IMR-90 (cell line): ENCODE data around the gene SEPTIN8. TPM values are rescaled to one million over a fixed set of nuclear protein-coding genes. Genes with fewer than 3 reads are reported as not detected.

ENCODE experiments used
- ATAC-seq: fragments of 200-7000 bp; cut with Tn5 transposase; 2 replicates; pipeline ENCODE4 v1.9.1; 2020; ENCODE audit warnings: low read depth, mild to moderate bottlenecking, moderate library complexity
- BruUV-seq: library from RNA; stranded (reverse); fragments of 400-500 nt; replicated peaks from 2 replicates; lab custom pipeline; 2021; lab: Mats Ljungman, UMichigan
- CTCF ChIA-PET: fragments of 300-600 bp; formaldehyde crosslinking; extraction: SDS; loops from one replicate; lab custom pipeline; 2021; ENCODE audit warnings: antibody characterized with exemption; lab: Yijun Ruan, JAX
- POLR2A ChIA-PET: fragments of 300-600 bp; sonication (Branson Sonifier 250); formaldehyde crosslinking; loops from one replicate; lab custom pipeline; 2022; ENCODE audit warnings: antibody characterized with exemption; ENCODE audit not compliant: unreplicated experiment; lab: Charles Lee
- DNase-seq: peaks from one replicate; pipeline ENCODE4 v3.0.0; 2013
- H2AFZ ChIP-seq: replicated peaks from 2 replicates; pipeline ENCODE3; 2013; ENCODE audit warnings: low read length, mild to moderate bottlenecking; ENCODE audit not compliant: poor library complexity
- H2AK5ac ChIP-seq: 2 replicates; pipeline ENCODE4 v1.6.1; 2013; ENCODE audit warnings: low read depth, low read length, inconsistent platforms
- H2AK9ac ChIP-seq: replicated peaks from 2 replicates; pipeline ENCODE3; 2013; ENCODE audit warnings: mild to moderate bottlenecking, low read depth, low read length, moderate library complexity; ENCODE audit not compliant: poor library complexity
- H2BK120ac ChIP-seq: 2 replicates; pipeline ENCODE4 v1.6.1; 2013; ENCODE audit warnings: low read depth, low read length, inconsistent platforms
- H2BK15ac ChIP-seq: 3 replicates; pipeline ENCODE4 v1.6.1; 2013; ENCODE audit warnings: low read depth, low read length, inconsistent platforms
- H2BK20ac ChIP-seq: 2 replicates; pipeline ENCODE4 v1.6.1; 2013; ENCODE audit warnings: low read depth, mild to moderate bottlenecking, inconsistent platforms, low read length, moderate library complexity
- H2BK5ac ChIP-seq: 2 replicates; pipeline ENCODE4 v1.6.1; 2013; ENCODE audit warnings: mild to moderate bottlenecking, low read depth, low read length, inconsistent platforms; ENCODE audit not compliant: poor library complexity, severe bottlenecking
- H3K14ac ChIP-seq: replicated peaks from 2 replicates; pipeline ENCODE4 v1.6.1; 2013; ENCODE audit warnings: low read depth, low read length, inconsistent platforms
- H3K18ac ChIP-seq: 2 replicates; pipeline ENCODE4 v1.6.1; 2013; ENCODE audit warnings: low read depth, low read length, control low read depth
- H3K23ac ChIP-seq: 2 replicates; pipeline ENCODE4 v1.6.1; 2013; ENCODE audit warnings: low read depth, low read length, inconsistent platforms
- H3K27ac ChIP-seq: 2 replicates; pipeline ENCODE4 v1.5.1; 2013; ENCODE audit warnings: mild to moderate bottlenecking, control low read depth, low read length; ENCODE audit not compliant: insufficient read depth
- H3K27me3 ChIP-seq: 2 replicates; pipeline ENCODE4 v1.6.1; 2013; ENCODE audit warnings: low read length; ENCODE audit not compliant: control insufficient read depth, insufficient read depth
- H3K36me3 ChIP-seq: 2 replicates; pipeline ENCODE4 v1.6.1; 2013; ENCODE audit warnings: low read length, mixed read lengths; ENCODE audit not compliant: control insufficient read depth, insufficient read depth
- H3K4ac ChIP-seq: 2 replicates; pipeline ENCODE4 v1.6.1; 2013; ENCODE audit warnings: low read depth, low read length, inconsistent platforms
- H3K4me1 ChIP-seq: 2 replicates; pipeline ENCODE4 v1.6.1; 2013; ENCODE audit warnings: low read length, mixed read lengths; ENCODE audit not compliant: control insufficient read depth, insufficient read depth
- H3K4me2 ChIP-seq: 2 replicates; pipeline ENCODE4 v1.6.1; 2013; ENCODE audit warnings: low read depth, mild to moderate bottlenecking, control low read depth, low read length, moderate library complexity
- H3K4me3 ChIP-seq: 2 replicates; pipeline ENCODE4 v1.5.1; 2013; ENCODE audit warnings: low read depth, mild to moderate bottlenecking, control low read depth, low read length, moderate library complexity; ENCODE audit not compliant: insufficient read depth
- H3K56ac ChIP-seq: 2 replicates; pipeline ENCODE4 v1.6.1; 2013; ENCODE audit warnings: low read length, inconsistent platforms; ENCODE audit not compliant: insufficient read depth; ENCODE audit errors: extremely low read depth
- H3K79me1 ChIP-seq, 2 experiments: 2 replicates each; pipeline ENCODE4 v1.6.1; 2013; ENCODE audit warnings: low read length in 2 of 2, inconsistent platforms in 1 of 2, low read depth in 1 of 2
- H3K9ac ChIP-seq: 2 replicates; pipeline ENCODE4 v1.6.1; 2013; ENCODE audit warnings: low read depth, low read length, control low read depth
- H3K9me1 ChIP-seq: 2 replicates; pipeline ENCODE4 v1.6.1; 2013; ENCODE audit warnings: low read length, inconsistent platforms; ENCODE audit not compliant: insufficient read depth
- H3K9me3 ChIP-seq: 2 replicates; pipeline ENCODE4 v1.6.1; 2013; ENCODE audit warnings: low read length; ENCODE audit not compliant: control insufficient read depth, insufficient read depth
- H4K20me1 ChIP-seq: 2 replicates; pipeline ENCODE4 v1.6.1; 2013; ENCODE audit warnings: low read length, inconsistent platforms; ENCODE audit not compliant: insufficient read depth
- H4K5ac ChIP-seq: 2 replicates; pipeline ENCODE4 v1.6.1; 2013; ENCODE audit warnings: mild to moderate bottlenecking, low read depth, low read length, control low read depth
- H4K8ac ChIP-seq, 2 experiments: 2 replicates each; pipeline ENCODE4 v1.6.1; 2013; ENCODE audit warnings: low read depth in 2 of 2, low read length in 2 of 2, control low read depth in 1 of 2, inconsistent platforms in 1 of 2
- H4K91ac ChIP-seq: 2 replicates; pipeline ENCODE4 v1.6.1; 2013; ENCODE audit warnings: low read depth, low read length, inconsistent platforms; ENCODE audit not compliant: insufficient read depth
- BHLHE40 ChIP-seq: fragments of 150-350 bp; IDR thresholded peaks from 2 replicates; pipeline ENCODE4 v1.6.1; 2016; ENCODE audit warnings: mild to moderate bottlenecking, low read depth, low read length
- CEBPB ChIP-seq: IDR thresholded peaks from 2 replicates; pipeline ENCODE4 v1.6.1; 2012; ENCODE audit warnings: low read depth, low read length, improper control_type of control experiment
- CHD1 ChIP-seq: IDR thresholded peaks from 2 replicates; pipeline ENCODE4 v1.6.1; 2012; ENCODE audit warnings: low read depth, low read length, improper control_type of control experiment
- FOS ChIP-seq: fragments of 150-350 bp; IDR thresholded peaks from 2 replicates; pipeline ENCODE4 v1.6.1; 2016; ENCODE audit warnings: low read depth, low read length
- MAFK ChIP-seq: IDR thresholded peaks from 2 replicates; pipeline ENCODE4 v1.6.1; 2012; ENCODE audit warnings: low read depth, low read length, improper control_type of control experiment
- MAZ ChIP-seq: IDR thresholded peaks from 2 replicates; pipeline ENCODE4 v1.6.1; 2012; ENCODE audit warnings: low read depth, mild to moderate bottlenecking, low read length, improper control_type of control experiment, moderate library complexity, borderline replicate concordance
- MXI1 ChIP-seq: IDR thresholded peaks from 2 replicates; pipeline ENCODE4 v1.6.1; 2012; ENCODE audit warnings: low read depth, mild to moderate bottlenecking, low read length, moderate library complexity, borderline replicate concordance
- POLR2A ChIP-seq: IDR thresholded peaks from 2 replicates; pipeline ENCODE4 v1.6.1; 2012; ENCODE audit warnings: mild to moderate bottlenecking, low read depth, low read length
- RAD21 ChIP-seq: IDR thresholded peaks from 2 replicates; pipeline ENCODE4 v1.6.1; 2012; ENCODE audit warnings: low read length, improper control_type of control experiment
- RCOR1 ChIP-seq: IDR thresholded peaks from 2 replicates; pipeline ENCODE4 v1.6.1; 2012; ENCODE audit warnings: mild to moderate bottlenecking, low read length, improper control_type of control experiment; ENCODE audit not compliant: insufficient replicate concordance
- RFX5 ChIP-seq: IDR thresholded peaks from 2 replicates; pipeline ENCODE4 v1.8.0; 2012; ENCODE audit warnings: low read depth, mild to moderate bottlenecking, low read length, moderate library complexity
- WGBS, 2 experiments: methylation state at CpG; one replicate each; pipeline versions ENCODE4 v1.1.5 to v1.1.7; 2013; ENCODE audit warnings: missing lambda C conversion rate in 2 of 2; ENCODE audit not compliant: insufficient read length in 1 of 2; ENCODE audit errors: extremely low coverage in 2 of 2; 5-methylcytosine and 5-hydroxymethylcytosine counted together
- dilution Hi-C: fragments of 300-500 bp; cut with HindIII; formaldehyde crosslinking; loops from one replicate; pipeline ENCODE4 v1.14.3; 2018; ENCODE audit warnings: low sequenced_read_pairs; ENCODE audit not compliant: unreplicated experiment
- in situ Hi-C: fragments of 300-500 bp; cut with MboI; formaldehyde crosslinking; loops from 3 replicates; pipeline ENCODE4 v1.14.3; 2019; ENCODE audit warnings: low sequenced_read_pairs, inconsistent platforms, mixed read lengths
- intact Hi-C: fragments of 100-400 bp; cut with micrococcal nuclease; formaldehyde crosslinking; loops from 2 replicates; pipeline ENCODE4 v1.10.0; 2022
- polyA plus RNA-seq, 3 experiments: library from polyadenylated mRNA; depleted of rRNA; stranded (reverse); fragments of >200 nt; gene quantifications; 2 replicates each; pipeline ENCODE4 v1.2.3, GENCODE V29; 2012; ENCODE audit warnings: low replicate concordance in 1 of 3
- total RNA-seq: library from RNA; depleted of rRNA; stranded (reverse); fragments of >200 nt; gene quantifications from 2 replicates; pipeline ENCODE4 v1.2.3, GENCODE V29; 2012
- TF ChIP-seq, protein P1 (sequence below): fragments of 150-350 bp; IDR thresholded peaks from 2 replicates; pipeline ENCODE4 v1.6.1; 2016; ENCODE audit warnings: low read depth, mild to moderate bottlenecking, low read length, moderate library complexity, borderline replicate concordance
- TF ChIP-seq, protein P2 (sequence below): fragments of 150-350 bp; IDR thresholded peaks from 2 replicates; pipeline ENCODE4 v1.6.1; 2017; ENCODE audit warnings: mild to moderate bottlenecking, antibody characterized with exemption, low read length, low read depth

The SEPTIN8 gene
- total and polyA plus RNA-seq, 2 of the 4 experiments (the other 2 are of a cell fraction), result 56.2 to 67.2 TPM

DNA sequence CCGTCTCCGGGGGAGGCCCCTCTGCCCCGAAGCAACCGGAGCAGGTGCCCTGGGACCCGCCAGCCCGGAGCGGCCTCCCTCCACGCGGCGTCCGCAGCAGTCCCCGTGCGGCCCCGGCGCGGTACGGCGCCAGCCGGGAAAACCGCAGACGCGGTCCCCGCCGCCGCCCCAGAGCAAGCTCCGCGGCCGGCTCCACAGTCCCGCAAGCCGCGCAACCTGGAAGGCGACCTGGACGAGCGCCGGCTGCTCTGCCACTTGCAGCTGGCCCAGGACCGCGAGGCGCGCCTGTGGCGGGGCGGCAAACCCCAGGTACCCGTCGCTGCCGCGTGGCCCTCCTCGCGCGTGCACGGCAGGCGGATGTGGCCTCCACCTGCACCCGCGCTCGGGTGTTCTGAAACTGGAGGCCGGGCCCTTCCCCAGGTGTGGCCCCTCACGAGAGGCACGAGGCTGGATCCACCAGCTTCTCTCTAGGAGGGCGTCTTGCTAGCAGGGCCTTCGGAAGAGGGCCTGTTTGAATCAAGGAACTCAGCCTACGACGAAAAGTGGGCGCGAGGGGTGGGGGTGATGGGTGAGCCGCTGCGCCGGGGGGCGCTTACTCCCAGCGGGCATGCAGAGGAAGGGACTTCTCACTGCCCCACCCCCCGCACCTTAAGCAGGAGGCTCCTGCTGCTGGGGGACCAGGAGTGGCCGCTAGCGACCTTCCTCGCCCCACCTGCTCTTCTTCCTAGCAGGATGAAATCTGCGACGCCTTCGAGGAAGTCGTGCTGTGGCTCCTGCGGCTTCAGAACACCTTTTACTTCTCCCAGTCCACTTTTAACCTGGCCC is 29.2 kb downstream of the SEPTIN8 start:
- Histone ChIP-seq H2BK20ac (no peak overlapping the region), H2AK5ac (no peak overlapping the region), H3K9me3 (peaks cover 2% of the 10 kb centered on the region), H2BK15ac (no peak overlapping the region), H3K9me1 (no peaks in the 10 kb centered on the region), H4K8ac (no peak overlapping the region), H3K4me1 (peaks cover 2% of the 10 kb centered on the region; the same call in 1 of the 2 replicates), H3K4ac (no peak overlapping the region), H4K20me1 (no peaks in the 10 kb centered on the region), H3K36me3 (no peaks in the 10 kb centered on the region), H3K4me3 (no peak overlapping the region; the same call in 1 of the 2 replicates), H3K14ac (no peak overlapping the region), H3K27me3 (peaks cover 39% of the 10 kb centered on the region), H3K27ac (no peak overlapping the region), H2AFZ (peak overlapping the region; percentile 87), H2BK120ac (no peak overlapping the region), H2AK9ac (peak overlapping the region; percentile 16), H3K79me1 (no peaks in the 10 kb centered on the region), H3K4me2 (peak overlapping the region; percentile 76), H3K18ac (no peak overlapping the region), H3K9ac (no peak overlapping the region), H2BK5ac (no peak overlapping the region), H3K56ac (no peak overlapping the region), H4K5ac (no peak overlapping the region), H3K23ac (no peak overlapping the region), H4K91ac (no peak overlapping the region)
- ChIA-PET POLR2A (interaction anchor here (0.5 kb wide), 1 partner anchor 18 kb away, joined by 3 read pairs; no protein-coding TSS in a partner anchor), CTCF (interaction anchor here (0.7 kb wide), 1 partner anchor 11 kb away, joined by 3 read pairs; the partner anchor contains the start of gene KIF3A)
- WGBS, 2 experiments, result 10% methylated on average over 30 of the region's 76 CpGs; no CpG with 5 or more reads in 1 of the 2 experiments
- TF ChIP-seq MAZ (no peak), CEBPB (no peak), MAFK (no peak), FOS (no peak), RCOR1 (no peak), RFX5 (no peak), RAD21 (no peak), POLR2A (no peak), CHD1 (no peak), MXI1 (no peak), BHLHE40 (no peak)
- TF ChIP-seq, protein P1, sequence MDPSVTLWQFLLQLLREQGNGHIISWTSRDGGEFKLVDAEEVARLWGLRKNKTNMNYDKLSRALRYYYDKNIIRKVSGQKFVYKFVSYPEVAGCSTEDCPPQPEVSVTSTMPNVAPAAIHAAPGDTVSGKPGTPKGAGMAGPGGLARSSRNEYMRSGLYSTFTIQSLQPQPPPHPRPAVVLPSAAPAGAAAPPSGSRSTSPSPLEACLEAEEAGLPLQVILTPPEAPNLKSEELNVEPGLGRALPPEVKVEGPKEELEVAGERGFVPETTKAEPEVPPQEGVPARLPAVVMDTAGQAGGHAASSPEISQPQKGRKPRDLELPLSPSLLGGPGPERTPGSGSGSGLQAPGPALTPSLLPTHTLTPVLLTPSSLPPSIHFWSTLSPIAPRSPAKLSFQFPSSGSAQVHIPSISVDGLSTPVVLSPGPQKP, result no peak
- TF ChIP-seq, protein P2, sequence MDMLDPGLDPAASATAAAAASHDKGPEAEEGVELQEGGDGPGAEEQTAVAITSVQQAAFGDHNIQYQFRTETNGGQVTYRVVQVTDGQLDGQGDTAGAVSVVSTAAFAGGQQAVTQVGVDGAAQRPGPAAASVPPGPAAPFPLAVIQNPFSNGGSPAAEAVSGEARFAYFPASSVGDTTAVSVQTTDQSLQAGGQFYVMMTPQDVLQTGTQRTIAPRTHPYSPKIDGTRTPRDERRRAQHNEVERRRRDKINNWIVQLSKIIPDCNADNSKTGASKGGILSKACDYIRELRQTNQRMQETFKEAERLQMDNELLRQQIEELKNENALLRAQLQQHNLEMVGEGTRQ, result no peak
- dilution Hi-C loops (no loop called here), in situ Hi-C loops (no loop called here), intact Hi-C loops (no loop called here)
- ATAC-seq (no peak), DNase-seq (no peak)
- no TSS peak for BruUV-seq
